ENCODE data around the gene PBX4. TPM values are rescaled to one million over a fixed set of nuclear protein-coding genes. Genes with fewer than 3 reads are reported as not detected.

Gene PBX4
- total and polyA plus RNA-seq, 2 experiments from 2014 or later: 2.6 to 4.1 TPM

DNA sequence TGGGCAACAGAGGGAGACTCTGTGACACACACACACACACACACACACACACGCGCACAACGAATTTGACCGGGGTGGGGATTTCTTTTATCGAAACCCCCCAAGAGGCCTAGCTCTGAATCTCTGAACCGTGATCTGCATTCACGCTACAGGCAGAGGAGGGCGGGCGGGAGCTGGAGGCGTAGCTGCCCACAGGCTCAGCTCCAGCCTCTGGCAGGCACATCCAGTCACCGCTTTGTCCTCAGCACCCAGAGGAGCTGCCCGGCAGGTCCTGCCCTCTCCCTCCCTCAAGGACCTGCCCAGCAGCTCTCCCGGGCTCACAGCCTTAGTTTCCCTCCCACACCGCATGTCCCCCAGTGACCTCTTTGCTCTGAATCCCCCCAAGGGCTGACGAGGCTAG is 60.4 kb downstream of the PBX4 start:
- no peaks in the 10 kb centered on the region for H3K36me3 ChIP-seq (ENCODE audit: insufficient read depth)
- no peak overlapping the region for H3K4me2 ChIP-seq
- no peaks in the 10 kb centered on the region for H3K9me2 ChIP-seq (ENCODE audit: insufficient read depth)
- H3K4me3 ChIP-seq: no peak overlapping the region
- H3K9me3 Mint-ChIP-seq: no peaks in the 10 kb centered on the region; the same call in 2 of the 3 replicates
- peaks cover 4% of the 10 kb centered on the region for H3K27me3 Mint-ChIP-seq (ENCODE audit: insufficient read depth, low read depth, poor library complexity)
- no peak overlapping the region for H3K4me3 Mint-ChIP-seq
- H3K79me2 ChIP-seq (replicated peaks; ENCODE audit: insufficient read depth): no peaks in the 10 kb centered on the region
- no peaks in the 10 kb centered on the region for H4K20me1 ChIP-seq (replicated peaks; ENCODE audit: insufficient read depth)
- no peak overlapping the region for H2AFZ ChIP-seq
- TF ChIP-seq ZNF331 (CRISPR knock-in tag; IDR thresholded peaks at IDR 0.05; ENCODE audit: low read depth) (no peak), EZH2phosphoT487 (IDR thresholded peaks at IDR 0.05; ENCODE audit: unreplicated experiment) (no peak), JUNB (IDR thresholded peaks at IDR 0.05; ENCODE audit: unreplicated experiment) (no peak), REST (IDR thresholded peaks at IDR 0.05; ENCODE audit: unreplicated experiment) (no peak), NANOG (IDR thresholded peaks at IDR 0.05; ENCODE audit: borderline replicate concordance) (no peak), STAT1 (IDR thresholded peaks at IDR 0.05; ENCODE audit: unreplicated experiment) (no peak), POLR2AphosphoS5 (IDR thresholded peaks at IDR 0.05; ENCODE audit: low read depth) (no peak), EZH2 (IDR thresholded peaks at IDR 0.05; ENCODE audit: low read depth, unreplicated experiment) (no peak), ETS1 (IDR thresholded peaks at IDR 0.05) (no peak), CREB1 (CRISPR knock-in tag; IDR thresholded peaks at IDR 0.05; ENCODE audit: low read depth) (no peak), ZNF114 (CRISPR knock-in tag; IDR thresholded peaks at IDR 0.05) (no peak)
- TF ChIP-seq, protein P1, sequence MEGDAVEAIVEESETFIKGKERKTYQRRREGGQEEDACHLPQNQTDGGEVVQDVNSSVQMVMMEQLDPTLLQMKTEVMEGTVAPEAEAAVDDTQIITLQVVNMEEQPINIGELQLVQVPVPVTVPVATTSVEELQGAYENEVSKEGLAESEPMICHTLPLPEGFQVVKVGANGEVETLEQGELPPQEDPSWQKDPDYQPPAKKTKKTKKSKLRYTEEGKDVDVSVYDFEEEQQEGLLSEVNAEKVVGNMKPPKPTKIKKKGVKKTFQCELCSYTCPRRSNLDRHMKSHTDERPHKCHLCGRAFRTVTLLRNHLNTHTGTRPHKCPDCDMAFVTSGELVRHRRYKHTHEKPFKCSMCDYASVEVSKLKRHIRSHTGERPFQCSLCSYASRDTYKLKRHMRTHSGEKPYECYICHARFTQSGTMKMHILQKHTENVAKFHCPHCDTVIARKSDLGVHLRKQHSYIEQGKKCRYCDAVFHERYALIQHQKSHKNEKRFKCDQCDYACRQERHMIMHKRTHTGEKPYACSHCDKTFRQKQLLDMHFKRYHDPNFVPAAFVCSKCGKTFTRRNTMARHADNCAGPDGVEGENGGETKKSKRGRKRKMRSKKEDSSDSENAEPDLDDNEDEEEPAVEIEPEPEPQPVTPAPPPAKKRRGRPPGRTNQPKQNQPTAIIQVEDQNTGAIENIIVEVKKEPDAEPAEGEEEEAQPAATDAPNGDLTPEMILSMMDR (conservative IDR thresholded peaks at IDR 0.05; ENCODE audit: low read depth in 2 of 2): no peak
- TF ChIP-seq, protein P2, sequence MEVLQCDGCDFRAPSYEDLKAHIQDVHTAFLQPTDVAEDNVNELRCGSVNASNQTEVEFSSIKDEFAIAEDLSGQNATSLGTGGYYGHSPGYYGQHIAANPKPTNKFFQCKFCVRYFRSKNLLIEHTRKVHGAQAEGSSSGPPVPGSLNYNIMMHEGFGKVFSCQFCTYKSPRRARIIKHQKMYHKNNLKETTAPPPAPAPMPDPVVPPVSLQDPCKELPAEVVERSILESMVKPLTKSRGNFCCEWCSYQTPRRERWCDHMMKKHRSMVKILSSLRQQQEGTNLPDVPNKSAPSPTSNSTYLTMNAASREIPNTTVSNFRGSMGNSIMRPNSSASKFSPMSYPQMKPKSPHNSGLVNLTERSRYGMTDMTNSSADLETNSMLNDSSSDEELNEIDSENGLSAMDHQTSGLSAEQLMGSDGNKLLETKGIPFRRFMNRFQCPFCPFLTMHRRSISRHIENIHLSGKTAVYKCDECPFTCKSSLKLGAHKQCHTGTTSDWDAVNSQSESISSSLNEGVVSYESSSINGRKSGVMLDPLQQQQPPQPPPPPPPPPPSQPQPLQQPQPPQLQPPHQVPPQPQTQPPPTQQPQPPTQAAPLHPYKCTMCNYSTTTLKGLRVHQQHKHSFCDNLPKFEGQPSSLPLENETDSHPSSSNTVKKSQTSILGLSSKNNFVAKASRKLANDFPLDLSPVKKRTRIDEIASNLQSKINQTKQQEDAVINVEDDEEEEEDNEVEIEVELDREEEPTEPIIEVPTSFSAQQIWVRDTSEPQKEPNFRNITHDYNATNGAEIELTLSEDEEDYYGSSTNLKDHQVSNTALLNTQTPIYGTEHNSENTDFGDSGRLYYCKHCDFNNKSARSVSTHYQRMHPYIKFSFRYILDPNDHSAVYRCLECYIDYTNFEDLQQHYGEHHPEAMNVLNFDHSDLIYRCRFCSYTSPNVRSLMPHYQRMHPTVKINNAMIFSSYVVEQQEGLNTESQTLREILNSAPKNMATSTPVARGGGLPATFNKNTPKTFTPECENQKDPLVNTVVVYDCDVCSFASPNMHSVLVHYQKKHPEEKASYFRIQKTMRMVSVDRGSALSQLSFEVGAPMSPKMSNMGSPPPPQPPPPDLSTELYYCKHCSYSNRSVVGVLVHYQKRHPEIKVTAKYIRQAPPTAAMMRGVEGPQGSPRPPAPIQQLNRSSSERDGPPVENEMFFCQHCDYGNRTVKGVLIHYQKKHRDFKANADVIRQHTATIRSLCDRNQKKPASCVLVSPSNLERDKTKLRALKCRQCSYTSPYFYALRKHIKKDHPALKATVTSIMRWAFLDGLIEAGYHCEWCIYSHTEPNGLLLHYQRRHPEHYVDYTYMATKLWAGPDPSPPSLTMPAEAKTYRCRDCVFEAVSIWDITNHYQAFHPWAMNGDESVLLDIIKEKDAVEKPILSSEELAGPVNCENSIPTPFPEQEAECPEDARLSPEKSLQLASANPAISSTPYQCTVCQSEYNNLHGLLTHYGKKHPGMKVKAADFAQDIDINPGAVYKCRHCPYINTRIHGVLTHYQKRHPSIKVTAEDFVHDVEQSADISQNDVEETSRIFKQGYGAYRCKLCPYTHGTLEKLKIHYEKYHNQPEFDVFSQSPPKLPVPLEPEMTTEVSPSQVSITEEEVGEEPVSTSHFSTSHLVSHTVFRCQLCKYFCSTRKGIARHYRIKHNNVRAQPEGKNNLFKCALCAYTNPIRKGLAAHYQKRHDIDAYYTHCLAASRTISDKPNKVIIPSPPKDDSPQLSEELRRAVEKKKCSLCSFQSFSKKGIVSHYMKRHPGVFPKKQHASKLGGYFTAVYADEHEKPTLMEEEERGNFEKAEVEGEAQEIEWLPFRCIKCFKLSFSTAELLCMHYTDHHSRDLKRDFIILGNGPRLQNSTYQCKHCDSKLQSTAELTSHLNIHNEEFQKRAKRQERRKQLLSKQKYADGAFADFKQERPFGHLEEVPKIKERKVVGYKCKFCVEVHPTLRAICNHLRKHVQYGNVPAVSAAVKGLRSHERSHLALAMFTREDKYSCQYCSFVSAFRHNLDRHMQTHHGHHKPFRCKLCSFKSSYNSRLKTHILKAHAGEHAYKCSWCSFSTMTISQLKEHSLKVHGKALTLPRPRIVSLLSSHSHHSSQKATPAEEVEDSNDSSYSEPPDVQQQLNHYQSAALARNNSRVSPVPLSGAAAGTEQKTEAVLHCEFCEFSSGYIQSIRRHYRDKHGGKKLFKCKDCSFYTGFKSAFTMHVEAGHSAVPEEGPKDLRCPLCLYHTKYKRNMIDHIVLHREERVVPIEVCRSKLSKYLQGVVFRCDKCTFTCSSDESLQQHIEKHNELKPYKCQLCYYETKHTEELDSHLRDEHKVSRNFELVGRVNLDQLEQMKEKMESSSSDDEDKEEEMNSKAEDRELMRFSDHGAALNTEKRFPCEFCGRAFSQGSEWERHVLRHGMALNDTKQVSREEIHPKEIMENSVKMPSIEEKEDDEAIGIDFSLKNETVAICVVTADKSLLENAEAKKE (CRISPR knock-in tag; IDR thresholded peaks at IDR 0.05): no peak
- no peaks in the 10 kb centered on the region for H3K36me3 Mint-ChIP-seq (ENCODE audit: low read depth)
- H3F3A ChIP-seq (replicated peaks; ENCODE audit: low read depth): 0 out of 2 replicates have a peak, but pooled peaks cover 8% of the 10 kb centered on the region
- H3K4me1 Mint-ChIP-seq: peaks cover 10% of the 10 kb centered on the region; the same call in 2 of the 3 replicates
- H3K27ac Mint-ChIP-seq: no peak overlapping the region
- ATAC-seq (no peak), DNase-seq (ENCODE audit: low spot score) (no peak)
- peaks cover 10% of the 10 kb centered on the region; the same call in 1 of the 2 replicates for H3K4me1 ChIP-seq (ENCODE audit: insufficient read depth)
- no peaks in the 10 kb centered on the region for H3K27me3 ChIP-seq (ENCODE audit: insufficient read depth)
- no peak overlapping the region for H3K27ac ChIP-seq (ENCODE audit: low read depth)

All from GM23338 (cell line).